Stimulated activated CD4-positive, alpha-beta T cell treated with anti-CD3 and anti-CD28 coated beads, Interleukin-4, amount 100 ng/mL, for 24 hours (primary cell): ENCODE data around the gene C1QTNF1.

Experiments used
- DNase-seq: peaks from one replicate; pipeline ENCODE4 v3.0.0-alpha.2; 2020

The C1QTNF1 gene

DNA sequence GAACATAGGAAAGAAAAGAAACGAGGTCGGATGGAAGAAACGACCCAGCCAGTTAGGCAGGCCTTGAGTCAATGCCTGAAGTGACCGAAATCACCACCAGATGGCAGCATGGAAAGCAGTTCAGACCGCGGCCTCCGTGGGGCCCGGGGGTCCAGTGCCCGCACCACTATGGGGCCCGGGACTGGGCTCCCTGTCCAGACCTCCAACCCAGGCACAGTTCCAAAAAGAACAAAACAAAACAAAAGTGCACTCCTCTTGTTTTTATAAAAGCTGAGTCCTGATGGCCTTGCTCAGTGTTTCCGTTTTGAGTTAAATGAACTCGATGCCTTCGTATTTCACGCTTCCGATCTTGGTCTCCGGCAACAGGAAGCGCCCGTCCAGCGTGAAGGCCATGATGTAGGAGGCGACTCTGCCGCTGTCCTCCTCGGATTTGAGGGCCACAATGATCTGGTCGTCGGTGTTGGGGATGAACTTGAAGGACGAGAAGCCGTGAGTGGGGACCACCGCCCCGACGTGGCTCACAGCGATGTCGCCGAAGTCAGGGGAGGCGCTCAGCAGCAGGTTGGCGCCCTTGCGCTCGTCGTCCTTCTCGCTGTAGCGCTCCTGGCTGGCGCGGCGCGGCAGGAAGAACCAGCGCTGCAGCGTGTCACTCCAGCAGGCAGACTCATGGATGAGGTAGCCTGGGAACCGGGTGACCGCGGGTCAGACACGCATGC lies 30.6 kb upstream of the C1QTNF1 start:
- DNase-seq, result peak; percentile 60

DNA sequence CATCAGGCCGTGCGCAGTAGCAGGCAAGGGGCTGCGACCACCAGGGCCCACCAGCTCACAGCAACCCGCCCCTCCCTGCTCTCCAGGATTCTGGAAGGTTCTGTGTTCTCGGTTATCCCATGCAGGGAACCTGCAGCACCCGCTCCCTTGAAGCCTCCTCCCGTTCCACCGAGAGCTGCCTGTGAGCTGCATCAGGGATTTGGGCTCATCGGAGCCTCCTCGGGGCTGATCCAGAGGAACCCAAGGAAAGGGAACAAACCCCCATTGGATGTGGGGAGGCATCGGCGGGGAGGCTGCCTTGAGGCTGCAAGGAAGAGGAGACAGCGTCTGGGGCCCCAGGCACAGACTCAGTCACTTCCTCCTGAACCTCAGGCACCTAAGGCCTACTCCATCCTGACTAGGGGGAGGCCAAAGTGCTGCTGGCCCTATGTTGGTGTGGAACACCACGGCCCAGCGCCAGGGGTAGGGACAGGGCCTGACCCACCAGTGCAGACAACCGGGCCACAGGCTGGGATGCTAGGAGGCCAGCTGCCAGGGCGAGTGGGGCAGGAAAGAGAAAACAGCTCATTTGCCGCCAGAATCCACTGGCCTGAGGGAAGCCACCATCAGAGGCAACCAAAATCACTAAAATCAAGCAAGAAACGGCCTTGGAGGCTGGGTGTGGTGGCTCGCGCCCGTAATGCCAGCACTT lies 29.8 kb upstream of the C1QTNF1 start:
- no peak for DNase-seq

DNA sequence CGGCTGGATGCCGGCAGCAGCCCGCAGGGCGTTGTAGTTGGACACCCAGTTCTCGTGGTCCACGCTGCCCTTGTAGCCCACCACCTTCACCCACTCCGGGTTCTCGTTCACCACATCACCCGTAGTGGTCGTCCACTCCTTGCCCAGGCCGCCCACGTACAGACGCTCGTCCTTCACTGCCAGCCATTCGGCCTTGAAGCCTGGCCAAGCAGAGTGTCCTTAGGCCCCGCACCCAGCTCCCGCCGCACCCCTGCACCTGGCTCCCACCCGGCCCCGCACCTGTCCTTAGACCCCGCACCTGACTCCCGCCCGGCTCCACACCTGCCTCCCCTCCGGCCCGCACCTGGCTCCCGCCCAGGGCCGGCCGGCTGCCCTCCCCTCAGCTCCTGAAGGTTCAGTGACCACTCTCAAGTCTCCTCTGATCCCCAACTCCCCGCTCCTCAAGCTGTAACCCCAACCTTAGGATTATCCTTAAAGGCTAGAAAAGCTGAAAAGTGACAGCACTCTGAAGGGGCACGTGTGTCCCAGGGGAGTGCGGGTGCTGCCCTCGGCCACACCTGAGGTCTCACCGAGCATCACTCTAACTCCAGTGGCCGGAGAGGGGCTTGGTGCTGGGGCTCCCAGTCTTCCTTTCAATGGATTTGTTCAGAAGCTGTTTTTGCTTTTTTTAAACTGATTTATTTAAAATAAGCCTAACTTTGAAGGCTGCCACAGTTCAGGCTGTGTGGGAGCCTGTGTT lies 28.8 kb upstream of the C1QTNF1 start:
- no peak for DNase-seq

DNA sequence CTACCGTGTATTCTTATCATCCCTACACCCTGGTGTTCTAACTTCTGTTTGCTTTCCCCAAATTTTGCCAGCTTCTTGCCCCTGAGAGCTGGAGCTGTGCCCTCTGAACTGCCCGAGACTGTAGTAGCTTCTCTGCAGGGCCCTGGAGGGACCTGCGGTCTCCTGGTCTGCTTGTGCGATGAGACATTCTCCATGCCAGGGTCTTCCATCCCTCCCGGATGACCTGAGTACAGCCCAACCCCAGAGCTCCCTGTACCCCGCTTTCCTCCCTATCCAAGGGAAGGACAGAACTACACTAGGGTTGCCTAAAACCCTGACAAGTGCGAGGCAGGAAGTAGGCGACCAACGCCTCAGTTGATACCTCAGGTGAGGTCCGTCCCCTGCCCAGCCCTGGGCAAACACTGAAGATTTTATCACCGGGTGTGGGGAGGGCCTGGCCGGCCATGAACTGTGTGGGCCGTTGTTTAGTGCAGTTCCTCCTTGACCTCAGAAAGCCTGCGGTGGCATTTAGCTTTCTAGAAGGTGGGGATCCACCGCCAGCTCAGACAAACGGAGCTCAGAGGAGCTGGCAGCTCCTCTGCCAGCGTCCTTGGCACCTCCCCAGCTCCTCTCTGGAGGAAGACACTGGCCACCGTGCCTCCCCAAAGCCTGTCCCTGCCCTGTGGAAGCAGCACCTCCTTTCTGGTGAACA lies 28.1 kb upstream of the C1QTNF1 start:
- no peak for DNase-seq

DNA sequence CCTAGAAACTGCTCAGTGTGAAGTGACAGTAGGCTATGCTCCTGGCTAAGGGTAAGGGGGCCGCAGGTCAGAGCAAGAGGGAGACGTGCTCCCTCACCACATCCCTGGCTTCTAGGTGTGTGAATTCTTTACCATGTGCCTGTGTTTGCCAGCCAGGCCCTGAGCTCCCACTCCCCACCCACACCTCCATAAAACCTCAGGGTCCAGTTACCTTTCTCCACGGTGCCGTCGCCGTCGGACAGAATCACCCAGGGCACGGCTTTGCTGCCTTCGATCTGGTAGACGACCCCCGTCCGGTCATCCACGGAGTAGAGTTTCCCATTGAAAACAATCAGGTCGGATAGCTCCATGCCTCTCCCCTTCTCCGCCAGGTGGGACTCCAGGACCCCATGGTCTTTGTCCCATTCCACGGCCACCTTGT lies 27.2 kb upstream of the C1QTNF1 start:
- no peak for DNase-seq

DNA sequence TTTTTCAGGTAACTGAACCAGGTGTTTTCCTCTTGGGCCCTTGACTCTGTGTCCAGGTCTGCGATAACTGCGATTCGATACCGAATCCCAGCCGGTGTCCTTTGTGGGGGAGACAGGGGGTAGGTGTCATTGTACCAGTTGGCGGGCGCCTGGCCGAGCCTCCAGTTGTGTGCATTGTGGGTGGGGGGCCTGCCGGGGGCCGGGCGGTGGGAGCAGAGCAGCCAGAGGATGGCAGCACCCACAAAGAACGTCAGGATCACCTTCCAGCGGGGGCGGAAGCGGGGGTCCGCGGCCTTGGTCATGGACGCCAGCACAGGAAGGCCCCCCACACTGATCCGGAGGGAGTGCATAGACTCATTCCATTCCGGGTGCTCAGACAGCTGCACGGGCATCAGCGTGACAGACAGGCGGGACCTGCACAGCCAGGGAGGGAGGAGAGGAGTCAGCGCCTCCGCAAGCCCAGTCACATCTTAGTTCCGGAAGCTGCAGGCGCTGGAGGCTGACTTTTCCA lies 26.7 kb upstream of the C1QTNF1 start:
- DNase-seq, result no peak

DNA sequence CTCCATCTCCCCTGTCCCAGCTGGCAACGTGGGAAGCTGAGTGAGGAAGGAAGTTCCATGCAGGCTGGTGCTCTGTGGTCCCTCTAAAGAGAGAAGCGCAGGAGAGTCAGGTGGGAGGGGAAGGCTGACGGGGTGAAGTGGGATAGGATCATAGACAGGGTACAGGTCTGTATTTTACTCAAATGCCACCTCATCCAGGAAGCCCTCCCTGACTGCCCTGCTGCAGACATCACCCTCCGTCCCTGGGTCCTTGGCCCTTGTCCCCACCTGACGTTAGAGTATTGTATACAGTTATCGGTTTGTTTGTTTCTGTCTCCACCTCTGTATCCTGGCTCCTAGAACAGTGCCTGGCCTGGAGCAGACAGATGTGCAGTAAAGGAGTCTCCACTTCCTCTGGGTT lies 26.1 kb upstream of the C1QTNF1 start:
- no peak for DNase-seq

DNA sequence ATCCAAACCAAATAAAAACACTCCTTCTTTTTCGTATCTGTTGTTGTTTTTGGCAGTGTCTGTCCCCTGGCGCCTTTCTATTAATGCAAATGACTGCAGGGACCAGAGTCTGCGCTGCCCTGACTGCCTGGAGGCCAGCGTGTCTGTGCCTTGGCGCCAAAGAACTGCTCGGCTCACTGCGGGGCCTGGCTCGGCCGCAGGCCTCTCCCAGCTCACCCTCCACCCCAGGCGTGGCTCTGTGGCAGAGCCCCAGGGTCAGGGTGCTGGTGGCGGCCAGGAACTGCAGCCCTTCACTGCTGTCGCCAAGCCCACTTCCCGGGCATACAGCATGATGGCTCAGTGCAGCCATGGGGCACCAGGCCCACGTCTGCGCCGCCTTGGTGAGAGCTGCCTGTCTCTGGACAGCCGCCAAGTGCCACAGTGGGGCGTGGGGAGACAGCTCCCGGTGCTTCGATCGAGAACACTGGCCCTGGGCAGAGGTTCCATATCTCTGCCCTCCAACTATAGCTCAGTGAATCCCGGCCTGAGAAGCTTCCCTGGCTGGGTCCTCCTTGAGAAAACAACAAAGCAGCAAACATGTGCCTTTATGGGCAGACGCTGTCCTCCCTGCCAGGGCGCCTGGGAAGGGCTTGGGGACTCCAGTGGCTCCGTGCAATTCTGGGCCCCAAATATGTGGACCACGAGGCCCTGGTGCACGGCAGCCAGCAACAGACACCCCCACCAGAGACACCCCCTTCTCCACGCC lies 25.5 kb upstream of the C1QTNF1 start:
- DNase-seq, result no peak

DNA sequence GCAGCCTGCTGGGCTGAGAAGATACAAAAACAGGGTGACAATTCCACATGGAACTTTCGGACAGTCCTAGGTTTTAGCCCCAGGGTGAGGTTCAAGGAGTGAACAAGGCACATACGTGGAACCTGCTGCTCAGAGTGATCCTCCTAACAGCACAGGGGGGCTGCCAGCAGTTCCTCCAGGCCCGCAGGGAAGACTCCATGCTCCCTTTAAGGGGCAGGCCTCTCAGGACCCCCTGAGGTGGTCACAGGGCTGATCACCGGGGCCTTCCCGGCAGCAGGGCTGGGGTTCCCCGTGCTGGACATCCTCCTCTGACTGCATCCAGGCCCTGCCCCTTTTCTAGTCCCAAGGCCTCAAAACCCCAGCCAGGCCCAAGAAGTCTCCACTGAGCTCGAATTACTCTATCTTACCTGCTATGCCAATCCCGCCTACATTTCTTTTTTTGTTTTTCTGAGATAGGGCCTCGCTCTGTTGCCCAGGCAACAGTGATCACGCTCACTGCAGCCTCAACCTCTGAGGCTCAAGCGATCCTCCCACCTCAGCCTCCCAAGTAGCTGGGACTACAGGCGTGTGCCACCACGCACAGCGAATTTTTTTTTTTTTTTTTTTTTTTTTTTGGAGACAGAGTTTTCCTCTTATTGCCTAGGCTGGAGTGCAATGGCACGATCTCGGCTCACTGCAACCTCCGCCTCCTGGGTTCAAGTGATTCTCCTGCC lies 24.8 kb upstream of the C1QTNF1 start:
- DNase-seq, result no peak

DNA sequence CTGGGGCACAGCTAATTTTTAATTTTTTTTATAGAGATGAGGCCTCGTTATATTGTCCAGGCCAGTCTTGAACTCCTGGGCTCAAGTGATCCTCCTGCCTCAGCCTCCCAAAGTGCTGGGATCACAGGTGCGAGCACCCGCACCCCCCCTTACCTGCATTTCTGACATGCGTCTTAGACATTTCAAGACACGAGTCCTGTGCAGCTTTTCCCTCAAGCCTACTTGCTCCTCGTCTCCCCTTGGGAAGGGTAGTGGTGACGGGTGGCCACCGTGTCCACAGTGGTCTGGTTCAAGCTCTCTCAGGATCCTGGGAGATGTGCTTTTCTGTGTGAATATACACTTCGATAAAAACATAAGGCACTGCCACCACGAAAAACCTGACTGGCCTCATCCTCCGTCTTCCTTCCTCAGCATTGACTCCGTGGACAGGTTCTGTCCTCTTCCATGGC lies 24.0 kb upstream of the C1QTNF1 start:
- no peak for DNase-seq

DNA sequence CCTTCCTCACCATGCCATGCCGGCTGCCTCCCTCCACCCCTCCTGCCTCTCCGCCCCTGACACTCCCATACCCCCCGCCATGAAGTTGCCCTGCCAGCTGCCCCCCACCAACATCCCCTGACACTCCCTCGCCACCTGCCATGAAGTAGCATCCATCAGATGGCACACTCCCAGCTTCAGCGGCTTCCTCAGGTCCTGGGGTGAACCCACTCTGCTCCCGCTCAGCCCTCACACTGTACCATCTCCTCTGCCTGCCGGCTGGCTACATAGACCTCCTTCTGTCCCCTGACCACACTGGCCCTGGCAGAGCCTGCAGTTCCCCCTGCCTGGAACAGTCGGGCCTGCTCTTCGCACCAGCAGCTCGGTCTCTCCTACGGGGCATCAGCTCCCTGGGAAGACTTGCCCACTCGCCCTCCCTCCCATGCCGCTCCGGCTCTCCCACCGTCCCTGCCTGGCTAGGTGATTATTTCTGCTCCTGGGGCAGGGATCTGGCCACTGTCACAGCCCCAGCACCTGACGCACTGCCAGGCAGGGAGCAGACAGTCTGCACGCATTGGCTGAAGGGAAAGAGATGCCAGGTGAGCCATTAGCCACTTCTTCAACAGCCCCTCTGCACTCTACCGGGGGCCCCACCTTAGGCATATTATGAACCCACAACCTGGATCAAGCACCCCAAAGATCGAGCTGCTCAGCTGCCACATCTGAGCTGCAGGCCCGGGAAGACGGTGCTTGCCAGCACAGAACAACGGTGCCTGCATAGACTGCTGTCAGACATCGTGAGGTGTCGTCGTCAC lies 23.4 kb upstream of the C1QTNF1 start:
- DNase-seq, result no peak

DNA sequence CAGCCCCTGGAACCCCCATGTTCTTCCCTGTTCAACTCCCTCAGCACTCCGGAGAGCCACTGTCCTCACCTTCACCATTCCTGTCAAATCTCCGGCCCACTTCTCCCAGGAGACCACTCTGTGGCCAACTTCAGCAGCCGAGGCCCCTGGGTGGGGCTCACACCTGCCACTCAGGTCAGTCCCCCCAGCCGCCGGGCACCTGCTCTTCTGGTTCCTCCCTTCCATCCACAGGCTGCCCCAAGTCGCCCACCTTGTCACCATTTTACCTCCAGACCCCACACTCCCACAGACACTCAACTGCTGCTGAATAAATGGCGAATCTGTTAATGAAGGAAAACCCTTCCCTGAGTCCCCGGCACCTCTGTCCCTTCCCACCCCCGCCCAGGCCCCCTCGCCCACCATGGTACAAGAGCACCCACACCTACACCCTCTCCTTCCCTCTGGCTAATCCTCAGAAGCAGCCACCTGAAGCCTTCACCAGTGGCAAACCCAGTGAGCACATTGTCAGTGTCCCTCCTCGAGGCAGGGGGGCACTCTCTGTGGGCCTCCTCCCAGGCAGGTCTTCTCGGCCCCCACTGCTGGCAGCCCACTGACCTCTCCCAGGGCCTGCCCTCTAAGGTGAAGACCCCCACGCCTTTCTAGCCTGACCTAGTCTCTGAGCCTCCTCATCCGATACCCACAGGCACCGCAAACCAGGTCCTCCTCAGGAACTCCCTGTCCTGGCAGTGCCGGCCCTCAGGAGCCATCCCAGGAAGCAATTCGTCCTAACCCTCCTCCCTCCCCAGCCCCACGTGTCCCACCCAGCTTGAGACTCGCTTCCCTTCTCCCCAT lies 22.6 kb upstream of the C1QTNF1 start:
- no peak for DNase-seq

DNA sequence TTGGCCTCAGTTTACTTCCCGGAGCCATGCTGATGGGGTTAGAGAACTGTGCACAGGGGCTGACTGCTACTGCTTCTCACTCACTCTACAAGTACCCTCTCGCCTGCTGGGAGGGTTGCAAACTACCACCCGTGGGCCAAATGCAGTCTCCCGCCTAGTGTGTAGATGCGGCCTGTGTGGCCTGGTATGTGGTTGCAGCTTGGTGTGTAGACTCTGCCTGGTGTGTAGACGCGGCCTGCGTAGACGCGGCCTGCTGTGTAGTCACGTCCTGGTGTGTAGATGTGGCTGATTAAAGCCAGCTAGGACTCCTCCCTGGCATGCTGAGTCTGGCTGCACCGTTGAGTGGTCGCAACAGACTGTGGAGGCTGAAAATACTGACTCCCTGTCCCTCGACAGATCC lies 21.7 kb upstream of the C1QTNF1 start:
- no peak for DNase-seq

DNA sequence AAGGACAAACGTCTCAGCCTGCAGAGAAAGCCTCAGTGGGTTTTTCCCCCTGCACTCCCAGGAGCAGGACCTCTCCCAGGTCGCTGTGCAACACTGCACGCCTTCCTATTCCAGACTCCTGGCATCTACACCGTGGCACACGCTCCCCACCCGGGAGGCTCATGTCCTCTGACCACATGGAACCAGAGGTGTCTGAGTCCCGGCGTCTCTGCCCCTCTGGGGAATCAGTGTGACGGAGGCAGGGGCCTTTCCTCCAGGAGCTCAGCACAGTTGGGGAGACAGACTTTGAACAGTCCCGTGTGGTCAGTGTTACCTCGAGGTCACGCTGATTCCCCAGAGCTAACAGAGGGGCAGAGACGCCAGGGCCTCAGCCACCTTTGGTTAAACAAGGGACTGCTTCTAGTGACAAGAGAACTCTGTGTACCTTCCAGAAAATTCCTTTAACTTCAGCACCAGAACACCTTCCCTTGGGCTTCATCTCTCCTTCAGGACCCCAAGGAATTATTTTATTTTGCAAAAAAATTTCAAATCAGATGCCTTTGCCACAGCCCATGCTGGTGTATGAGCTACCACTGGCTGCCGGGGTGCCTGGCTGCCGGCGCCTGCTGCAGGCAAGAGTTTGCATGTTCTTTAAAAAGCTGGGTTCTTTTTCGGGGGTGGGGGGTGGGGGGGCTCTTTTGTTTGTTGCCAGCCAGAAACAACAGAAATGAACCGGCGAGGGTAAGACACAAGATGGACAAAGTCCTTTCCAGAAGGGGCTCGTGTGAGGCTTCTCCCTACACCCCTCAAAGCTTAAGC lies 21.0 kb upstream of the C1QTNF1 start:
- DNase-seq, result no peak

DNA sequence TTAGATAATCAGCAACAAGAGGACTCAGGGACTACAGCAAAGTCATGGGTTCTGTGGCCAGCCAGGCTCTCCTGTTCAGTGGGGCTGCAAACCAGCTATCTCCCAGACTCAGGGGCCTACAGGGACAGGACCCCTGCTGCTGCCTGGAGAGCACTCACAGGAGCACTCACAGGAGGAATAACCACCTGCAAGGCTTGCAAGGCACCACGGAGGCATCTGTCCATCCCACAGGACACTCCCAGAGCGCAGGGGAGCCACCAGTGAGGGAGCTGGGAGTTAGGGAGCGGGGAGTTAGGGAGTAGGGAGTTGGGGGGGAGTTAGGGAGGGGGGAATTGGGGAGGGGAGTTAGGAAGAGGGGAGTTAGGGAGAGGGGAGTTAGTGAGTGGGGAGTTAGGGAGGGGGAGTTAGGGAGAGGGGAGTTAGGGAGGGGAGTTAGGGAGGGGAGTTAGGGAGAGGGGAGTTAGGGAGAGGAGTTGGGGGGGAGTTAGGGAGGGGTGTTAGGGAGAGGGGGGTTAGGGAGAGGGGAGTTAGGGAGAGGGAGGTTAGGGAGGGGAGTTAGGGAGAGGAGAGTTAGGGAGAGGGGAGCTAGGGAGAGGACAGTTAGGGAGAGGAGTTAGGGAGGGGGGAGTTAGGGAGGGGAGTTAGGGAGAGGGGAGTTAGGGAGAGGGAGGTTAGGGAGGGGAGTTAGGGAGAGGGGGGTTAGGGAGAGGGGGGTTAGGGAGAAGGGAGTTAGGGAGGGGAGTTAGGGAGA lies 20.1 kb upstream of the C1QTNF1 start:
- no peak for DNase-seq

DNA sequence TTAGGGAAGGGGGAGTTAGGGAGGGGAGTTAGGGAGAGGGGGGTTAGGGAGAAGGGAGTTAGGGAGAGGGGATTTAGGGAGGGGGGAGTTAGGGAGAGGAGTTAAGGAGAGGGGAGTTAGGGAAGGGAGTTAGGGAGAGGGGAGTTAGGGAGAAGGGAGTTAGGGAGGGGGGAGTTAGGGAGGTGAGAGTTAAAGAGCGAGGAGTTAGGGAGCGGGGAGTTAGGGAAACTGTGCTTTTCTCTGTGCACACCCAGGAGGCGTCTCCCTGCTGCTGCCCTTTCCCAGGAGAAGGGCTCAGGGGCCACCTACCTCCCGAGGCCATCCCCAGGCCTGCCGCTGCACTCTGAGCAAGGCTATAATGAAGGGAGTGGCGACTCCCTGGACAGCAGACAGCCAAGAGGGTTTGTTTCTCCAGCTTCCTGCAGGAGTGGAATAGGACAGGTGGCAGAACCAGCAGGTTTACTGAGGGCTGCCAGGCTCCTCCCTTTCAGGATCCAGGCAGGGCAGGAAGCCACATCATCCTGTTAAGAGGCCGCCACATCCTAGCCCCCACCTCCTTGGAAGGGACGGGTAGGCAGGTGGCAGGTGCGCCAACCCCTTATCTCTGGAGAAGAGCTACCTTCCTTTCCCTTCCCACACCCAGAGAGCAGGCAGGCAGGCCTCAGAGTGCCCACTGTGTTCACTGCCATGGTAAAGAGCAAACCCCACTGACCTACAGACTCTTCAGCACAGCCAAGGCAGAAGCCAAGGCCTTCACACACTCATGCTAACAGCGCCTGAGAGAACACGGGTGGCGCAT lies 18.7 kb upstream of the C1QTNF1 start:
- no peak for DNase-seq

DNA sequence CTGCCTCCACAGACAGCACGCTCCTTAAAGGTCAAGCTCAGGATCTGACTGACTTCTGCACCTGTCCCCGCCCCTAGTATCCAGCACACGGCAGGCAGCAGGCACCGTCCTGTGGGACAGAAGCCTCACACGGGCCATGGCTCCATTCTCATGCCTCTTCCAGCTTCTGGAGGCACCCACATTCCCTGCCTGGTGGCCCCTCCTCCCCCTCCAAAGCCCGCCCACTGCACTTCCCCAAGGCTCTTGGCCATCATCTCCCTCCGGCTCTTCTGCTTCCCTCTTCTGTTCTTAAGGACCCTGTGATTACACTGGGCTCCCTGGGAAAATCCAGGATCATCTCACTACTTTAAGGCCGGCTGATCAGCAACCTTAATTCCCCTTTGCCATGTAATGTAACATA lies 17.9 kb upstream of the C1QTNF1 start:
- no peak for DNase-seq
